NCI-H446 (cell line): Measurements from ENCODE around the gene ALG12.

ENCODE experiments used
- DNase-seq, 2 experiments: peaks; one replicate each; lab custom pipeline; 2025; lab: John Stamatoyannopoulos, UW

ALG12 gene

GRCh38 chr22:49887064-49887451, 31.2 kb downstream of the ALG12 start:
- DNase-seq = no peak

GRCh38 chr22:49886346-49887063, 31.7 kb downstream of the ALG12 start:
- no peak for DNase-seq

- no peak for DNase-seq
These were observed 32.4 kb downstream of the ALG12 start for GRCh38 chr22:49885881-49886280.

- DNase-seq = no peak
These were observed 33.0 kb downstream of the ALG12 start for GRCh38 chr22:49885281-49885680.

GRCh38 chr22:49884503-49885260, 33.6 kb downstream of the ALG12 start:
- DNase-seq = no peak

GRCh38 chr22:49884075-49884474, 34.2 kb downstream of the ALG12 start:
- no peak for DNase-seq

GRCh38 chr22:49883294-49883640, 35.0 kb downstream of the ALG12 start:
- DNase-seq = no peak

- no peak for DNase-seq
These were observed 35.5 kb downstream of the ALG12 start for GRCh38 chr22:49882519-49883293.

- no peak for DNase-seq
These were observed 36.4 kb downstream of the ALG12 start for GRCh38 chr22:49881856-49882255.

- no peak for DNase-seq
These were observed 38.0 kb downstream of the ALG12 start for GRCh38 chr22:49880281-49880680.

GRCh38 chr22:49879871-49880270, 38.4 kb downstream of the ALG12 start:
- DNase-seq = no peak

GRCh38 chr22:49878206-49878605, 40.0 kb downstream of the ALG12 start:
- no peak for DNase-seq

- no peak for DNase-seq
These were observed 40.6 kb downstream of the ALG12 start for GRCh38 chr22:49877642-49878041.

- DNase-seq = no peak
These were observed 44.9 kb downstream of the ALG12 start for GRCh38 chr22:49873228-49873940.

GRCh38 chr22:49872347-49872746, 45.9 kb downstream of the ALG12 start:
- no peak for DNase-seq

- DNase-seq = no peak
These were observed 46.8 kb downstream of the ALG12 start for GRCh38 chr22:49871482-49871881.

- DNase-seq = no peak
These were observed 48.2 kb downstream of the ALG12 start for GRCh38 chr22:49869845-49870712.

- DNase-seq = no peak
These were observed 49.0 kb downstream of the ALG12 start for GRCh38 chr22:49869086-49869830.

GRCh38 chr22:49867303-49868265, 50.7 kb downstream of the ALG12 start:
- no peak for DNase-seq
